ENCODE results near the gene AIF1.
A peak's percentile ranks its signal among the peaks of the same experiment; 100 is the strongest.

The AIF1 gene

DNA sequence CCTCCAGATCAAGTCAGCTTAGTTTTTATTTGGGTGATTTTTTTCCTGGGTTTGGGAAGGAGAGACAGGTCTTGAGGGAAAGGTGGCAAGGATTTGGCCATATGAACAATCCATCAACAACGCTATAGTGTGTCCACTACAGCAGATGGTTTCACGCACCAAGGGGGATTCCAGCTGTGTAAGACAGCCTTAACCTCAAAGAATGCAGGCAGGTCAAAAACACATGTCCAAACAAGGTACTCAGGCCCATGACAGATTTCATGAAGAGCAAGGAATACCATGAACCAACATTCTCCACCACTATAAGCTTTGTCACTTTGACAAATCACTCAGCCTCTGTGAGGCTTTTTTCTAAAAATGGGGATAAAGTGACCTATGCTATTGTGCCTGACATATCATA lies 2.0 kb downstream of the AIF1 start:
- Mint-ChIP-seq H3K9me3 (no peaks in the 10 kb centered on the region), H3K27me3 (no peaks in the 10 kb centered on the region), H3K27ac (ENCODE audit: low read depth) (no peak overlapping the region), H3K4me1 (peaks cover 28% of the 10 kb centered on the region), H3K4me3 (peak overlapping the region; percentile 29), H3K36me3 (ENCODE audit: insufficient read depth) (peaks cover 14% of the 10 kb centered on the region)
- ATAC-seq (replicated peaks; ENCODE audit: extremely low read depth, poor library complexity, severe bottlenecking) (no peak), DNase-seq (ENCODE audit: low spot score in 2 of 2) (no peak)

DNA sequence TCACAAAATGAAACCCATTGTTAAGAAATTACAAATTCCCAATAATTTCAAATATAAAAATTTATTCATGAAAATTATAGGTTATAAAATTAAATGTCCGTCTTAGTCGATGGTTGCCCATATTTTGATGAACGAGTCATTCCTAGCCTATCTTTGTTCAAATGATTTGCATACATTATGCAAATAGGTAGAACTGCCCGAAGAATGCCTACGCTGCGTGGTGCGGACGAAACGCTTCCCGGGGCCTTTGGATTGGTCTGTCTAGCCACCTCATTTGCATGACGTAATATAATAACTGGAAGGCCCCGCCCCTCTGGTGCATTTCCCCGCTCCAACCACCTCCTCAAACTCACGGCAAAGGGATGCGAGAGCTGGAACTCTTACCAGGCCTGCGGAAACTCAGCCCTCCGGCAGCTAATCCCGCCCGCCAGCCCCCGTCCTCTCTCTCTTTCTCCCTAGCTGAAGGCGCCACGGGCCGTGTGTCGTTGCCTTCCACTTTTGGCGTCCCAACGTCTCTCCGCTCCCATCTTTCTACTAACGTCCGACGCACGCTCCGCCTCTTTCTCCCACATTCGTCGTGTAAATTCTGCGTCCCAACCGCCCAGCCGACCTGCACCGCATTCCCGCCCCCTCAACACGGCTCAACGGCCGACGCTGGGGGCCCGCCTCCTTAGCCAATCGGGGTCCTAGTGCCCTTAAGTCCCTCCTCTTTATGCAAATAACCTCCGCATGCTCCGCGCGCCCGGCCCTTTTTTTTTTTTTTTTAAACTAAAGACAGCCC lies 5.0 kb downstream of the AIF1 start:
- Mint-ChIP-seq H3K27me3 (no peaks in the 10 kb centered on the region), H3K4me3 (peak overlapping the region; percentile 80), H3K4me1 (peaks cover 31% of the 10 kb centered on the region), H3K9me3 (no peaks in the 10 kb centered on the region), H3K36me3 (ENCODE audit: insufficient read depth) (peaks cover 39% of the 10 kb centered on the region), H3K27ac (ENCODE audit: low read depth) (peak overlapping the region; percentile 94)
- DNase-seq (ENCODE audit: low spot score in 2 of 2) (peak; percentile 90 to 95), ATAC-seq (replicated peaks; ENCODE audit: extremely low read depth, poor library complexity, severe bottlenecking) (peak; percentile 81)

DNA sequence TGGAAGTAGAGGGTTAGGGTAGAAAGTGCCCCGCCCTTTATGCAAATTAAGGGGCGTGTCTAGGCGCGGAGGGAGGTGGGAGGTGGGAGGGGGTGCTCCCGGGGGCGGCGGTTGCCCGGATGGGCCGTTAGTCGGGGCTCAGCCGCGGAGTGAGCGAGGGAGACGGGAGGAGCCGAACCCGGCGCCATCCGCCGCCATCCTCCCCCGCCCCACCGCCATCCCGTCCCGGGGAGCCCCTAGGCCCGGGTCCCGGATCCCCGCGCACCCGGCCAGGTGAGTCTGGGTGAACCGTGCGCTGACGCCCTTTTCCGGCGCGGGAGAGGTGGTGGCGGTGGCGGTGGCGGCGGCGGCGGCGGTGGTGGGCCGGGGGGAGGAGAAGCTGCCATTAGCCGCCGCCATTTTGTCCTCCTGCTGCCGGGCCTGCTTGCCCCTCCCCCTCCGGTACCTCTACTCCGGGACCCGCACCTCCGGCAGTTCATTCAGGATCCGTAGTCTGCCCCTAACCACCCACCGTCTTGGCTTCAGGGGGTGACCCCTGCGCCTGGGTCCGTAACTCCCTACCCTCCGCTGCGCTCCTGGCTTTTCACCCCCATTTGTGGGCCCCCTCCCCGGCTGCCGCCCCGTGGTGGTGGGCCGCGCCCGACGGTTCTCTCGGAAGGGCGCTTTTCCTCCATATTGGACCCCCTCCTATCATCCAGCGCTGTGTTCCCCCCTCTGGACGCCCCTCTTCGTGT lies 5.7 kb downstream of the AIF1 start, which contains the start of gene PRRC2A:
TSS of gene PRRC2A (plus strand) at position 130 of the 734 bp plus-strand sequence. CDS start 2,075 bp downstream, outside the sequence.
- Mint-ChIP-seq H3K27me3 (no peaks in the 10 kb centered on the region), H3K27ac (ENCODE audit: low read depth) (peak within 1 kb of the TSS; percentile 94), H3K9me3 (no peaks in the 10 kb centered on the region), H3K4me3 (peak within 1 kb of the TSS; percentile 80), H3K36me3 (ENCODE audit: insufficient read depth) (peaks cover 46% of the 10 kb centered on the region), H3K4me1 (peaks cover 23% of the 10 kb centered on the region)
- peak; percentile 18 for ATAC-seq (replicated peaks; ENCODE audit: extremely low read depth, poor library complexity, severe bottlenecking)
- no peak for DNase-seq (ENCODE audit: low spot score in 2 of 2)

DNA sequence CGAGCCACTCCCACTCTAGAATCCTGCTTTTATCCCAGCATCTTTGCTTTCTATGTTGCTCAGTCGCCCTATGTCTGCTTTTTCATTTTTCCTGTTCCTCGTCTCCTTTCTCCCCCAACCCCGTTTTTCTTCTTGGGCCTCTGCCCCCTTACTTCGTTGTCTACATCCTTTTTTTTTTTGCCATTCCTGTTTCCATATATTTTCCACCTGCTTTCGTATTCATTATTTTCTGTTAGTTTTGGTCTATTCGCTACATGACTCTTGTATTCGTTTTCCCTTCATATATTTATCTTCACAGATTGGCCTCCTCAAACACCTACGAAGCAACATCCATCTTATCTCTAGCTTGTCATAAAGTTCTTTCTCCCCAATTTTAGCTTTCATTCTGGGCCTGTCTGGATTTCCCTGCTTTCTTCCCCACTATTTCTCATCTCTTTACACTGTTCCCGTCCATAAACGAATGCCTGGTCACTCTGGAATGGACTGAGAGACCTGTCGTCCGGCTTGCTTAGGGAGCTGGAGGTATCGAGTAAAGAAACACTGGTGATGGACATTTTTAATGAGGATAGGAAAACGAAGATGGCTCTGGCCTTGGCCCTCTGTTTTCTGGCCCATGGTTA lies 6.4 kb downstream of the AIF1 start:
- Mint-ChIP-seq H3K27me3 (no peaks in the 10 kb centered on the region), H3K36me3 (ENCODE audit: insufficient read depth) (peaks cover 52% of the 10 kb centered on the region), H3K27ac (ENCODE audit: low read depth) (peak overlapping the region; percentile 94), H3K4me1 (peaks cover 19% of the 10 kb centered on the region), H3K4me3 (peak overlapping the region; percentile 80), H3K9me3 (no peaks in the 10 kb centered on the region)
- DNase-seq (ENCODE audit: low spot score in 2 of 2), result no peak
- ATAC-seq (replicated peaks; ENCODE audit: extremely low read depth, poor library complexity, severe bottlenecking), result no peak

DNA sequence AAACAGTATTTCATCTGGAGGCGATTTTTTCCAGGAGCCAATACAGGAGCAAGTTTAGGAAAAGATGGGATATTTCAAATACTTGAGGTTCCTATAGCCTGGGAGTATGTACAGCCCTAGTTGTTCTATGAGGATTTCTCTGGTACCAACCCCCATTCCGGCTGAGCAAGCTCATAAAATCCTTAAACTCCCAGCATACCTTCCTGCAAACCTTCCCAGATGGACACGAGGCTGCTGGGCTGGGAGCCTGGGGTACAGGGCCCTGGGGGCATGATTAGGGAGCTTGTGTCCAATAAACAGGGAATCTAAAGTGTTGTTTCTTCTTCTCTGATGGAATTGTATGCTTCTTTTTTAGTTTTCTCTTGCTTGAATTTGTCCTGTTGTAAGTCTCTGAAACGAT lies 7.0 kb downstream of the AIF1 start:
- H3K4me3 Mint-ChIP-seq, result peak overlapping the region; percentile 80
- H3K36me3 Mint-ChIP-seq (ENCODE audit: insufficient read depth), result peaks cover 56% of the 10 kb centered on the region
- H3K27ac Mint-ChIP-seq (ENCODE audit: low read depth), result peak overlapping the region; percentile 94
- no peaks in the 10 kb centered on the region for H3K27me3 Mint-ChIP-seq
- ATAC-seq (replicated peaks; ENCODE audit: extremely low read depth, poor library complexity, severe bottlenecking) (no peak), DNase-seq (ENCODE audit: low spot score in 2 of 2) (no peak)
- H3K9me3 Mint-ChIP-seq, result no peaks in the 10 kb centered on the region
- peaks cover 21% of the 10 kb centered on the region for H3K4me1 Mint-ChIP-seq

DNA sequence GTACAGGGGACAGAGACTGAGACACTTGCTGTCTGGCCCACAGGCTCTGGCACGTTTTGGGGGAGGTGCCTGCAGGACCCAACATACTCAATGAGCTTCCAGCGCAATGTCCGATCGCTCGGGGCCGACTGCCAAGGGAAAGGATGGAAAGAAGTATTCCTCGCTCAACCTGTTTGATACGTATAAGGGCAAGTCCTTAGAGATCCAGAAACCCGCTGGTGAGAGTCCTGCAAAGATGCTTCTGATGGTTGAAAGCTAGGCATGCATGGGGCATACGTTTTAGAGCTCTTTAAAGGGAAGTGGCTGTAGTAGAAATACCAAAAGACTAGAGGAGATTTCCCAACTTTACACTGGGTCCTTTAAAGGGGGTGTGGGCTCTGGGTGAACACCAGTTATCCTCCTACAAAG lies 7.7 kb downstream of the AIF1 start:
- Mint-ChIP-seq H3K27ac (ENCODE audit: low read depth) (peak overlapping the region; percentile 94), H3K27me3 (no peaks in the 10 kb centered on the region), H3K4me3 (no peak overlapping the region), H3K9me3 (no peaks in the 10 kb centered on the region), H3K36me3 (ENCODE audit: insufficient read depth) (peaks cover 63% of the 10 kb centered on the region), H3K4me1 (peaks cover 25% of the 10 kb centered on the region)
- DNase-seq (ENCODE audit: low spot score in 2 of 2) (no peak), ATAC-seq (replicated peaks; ENCODE audit: extremely low read depth, poor library complexity, severe bottlenecking) (no peak)

DNA sequence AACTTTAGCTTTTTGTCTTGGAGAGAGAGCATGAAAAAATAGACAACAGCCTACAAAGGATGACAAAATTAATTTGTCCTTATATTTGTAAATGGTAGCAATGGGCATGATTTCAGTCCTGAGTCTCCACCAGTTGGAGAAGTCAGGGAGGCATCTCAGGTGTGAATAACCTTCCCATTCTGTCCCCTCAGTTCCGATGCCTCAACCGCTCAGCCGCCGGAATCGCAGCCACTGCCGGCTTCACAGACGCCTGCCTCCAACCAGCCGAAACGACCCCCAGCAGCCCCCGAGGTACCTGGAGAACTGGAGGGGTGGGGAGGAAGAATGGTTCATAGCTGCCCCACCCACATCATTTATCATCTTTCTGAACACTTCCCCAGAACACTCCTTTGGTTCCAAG lies 9.0 kb downstream of the AIF1 start:
- no peak for DNase-seq (ENCODE audit: low spot score in 2 of 2)
- no peak for ATAC-seq (replicated peaks; ENCODE audit: extremely low read depth, poor library complexity, severe bottlenecking)
- peaks cover 74% of the 10 kb centered on the region for H3K36me3 Mint-ChIP-seq (ENCODE audit: insufficient read depth)
- no peak overlapping the region for H3K27ac Mint-ChIP-seq (ENCODE audit: low read depth)
- H3K4me3 Mint-ChIP-seq, result no peak overlapping the region
- H3K9me3 Mint-ChIP-seq, result no peaks in the 10 kb centered on the region
- H3K27me3 Mint-ChIP-seq, result no peaks in the 10 kb centered on the region
- peaks cover 31% of the 10 kb centered on the region for H3K4me1 Mint-ChIP-seq

DNA sequence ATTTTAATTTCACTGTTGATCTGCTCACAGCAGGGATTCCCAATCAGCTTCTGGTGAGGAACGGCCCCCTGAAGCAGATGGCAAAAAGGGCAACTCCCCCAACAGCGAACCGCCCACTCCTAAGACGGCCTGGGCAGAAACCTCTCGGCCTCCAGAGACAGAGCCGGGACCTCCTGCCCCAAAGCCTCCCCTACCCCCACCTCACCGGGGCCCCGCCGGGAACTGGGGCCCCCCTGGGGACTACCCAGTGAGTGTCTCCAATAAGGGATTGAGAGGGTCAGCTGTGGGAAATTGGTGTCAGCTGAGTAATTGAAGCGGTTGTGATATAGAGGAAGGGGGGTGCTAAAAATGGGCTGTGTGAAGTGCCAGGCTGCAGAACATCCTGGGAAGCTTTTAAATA lies 11.9 kb downstream of the AIF1 start:
- H3K27me3 Mint-ChIP-seq, result no peaks in the 10 kb centered on the region
- no peak overlapping the region for H3K4me3 Mint-ChIP-seq
- no peaks in the 10 kb centered on the region for H3K9me3 Mint-ChIP-seq
- peak overlapping the region; percentile 33 for H3K27ac Mint-ChIP-seq (ENCODE audit: low read depth)
- ATAC-seq (replicated peaks; ENCODE audit: extremely low read depth, poor library complexity, severe bottlenecking) (no peak), DNase-seq (ENCODE audit: low spot score in 2 of 2) (no peak)
- peaks cover 77% of the 10 kb centered on the region for H3K36me3 Mint-ChIP-seq (ENCODE audit: insufficient read depth)
- H3K4me1 Mint-ChIP-seq, result peaks cover 22% of the 10 kb centered on the region

DNA sequence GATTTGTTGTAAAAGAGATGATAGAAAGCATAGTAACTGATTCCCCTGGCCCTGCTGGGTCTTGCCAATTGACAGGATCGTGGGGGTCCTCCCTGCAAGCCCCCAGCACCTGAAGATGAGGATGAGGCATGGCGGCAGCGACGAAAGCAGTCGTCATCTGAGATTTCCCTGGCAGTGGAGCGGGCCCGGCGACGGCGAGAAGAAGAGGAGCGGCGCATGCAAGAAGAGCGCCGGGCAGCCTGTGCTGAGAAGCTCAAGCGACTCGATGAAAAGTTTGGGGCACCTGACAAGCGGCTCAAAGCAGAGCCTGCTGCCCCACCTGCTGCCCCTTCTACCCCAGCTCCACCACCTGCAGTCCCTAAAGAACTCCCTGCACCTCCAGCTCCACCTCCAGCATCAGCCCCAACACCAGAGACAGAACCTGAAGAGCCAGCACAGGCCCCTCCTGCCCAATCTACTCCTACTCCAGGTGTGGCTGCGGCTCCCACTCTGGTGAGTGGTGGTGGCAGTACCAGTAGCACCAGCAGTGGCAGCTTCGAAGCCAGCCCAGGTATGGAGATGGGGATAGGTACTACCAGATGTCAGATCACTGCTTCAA lies 12.8 kb downstream of the AIF1 start:
- Mint-ChIP-seq H3K27ac (ENCODE audit: low read depth) (peak overlapping the region; percentile 33), H3K9me3 (no peaks in the 10 kb centered on the region), H3K36me3 (ENCODE audit: insufficient read depth) (peaks cover 75% of the 10 kb centered on the region), H3K4me3 (no peak overlapping the region), H3K4me1 (peaks cover 14% of the 10 kb centered on the region), H3K27me3 (no peaks in the 10 kb centered on the region)
- DNase-seq (ENCODE audit: low spot score in 2 of 2) (no peak), ATAC-seq (replicated peaks; ENCODE audit: extremely low read depth, poor library complexity, severe bottlenecking) (no peak)

DNA sequence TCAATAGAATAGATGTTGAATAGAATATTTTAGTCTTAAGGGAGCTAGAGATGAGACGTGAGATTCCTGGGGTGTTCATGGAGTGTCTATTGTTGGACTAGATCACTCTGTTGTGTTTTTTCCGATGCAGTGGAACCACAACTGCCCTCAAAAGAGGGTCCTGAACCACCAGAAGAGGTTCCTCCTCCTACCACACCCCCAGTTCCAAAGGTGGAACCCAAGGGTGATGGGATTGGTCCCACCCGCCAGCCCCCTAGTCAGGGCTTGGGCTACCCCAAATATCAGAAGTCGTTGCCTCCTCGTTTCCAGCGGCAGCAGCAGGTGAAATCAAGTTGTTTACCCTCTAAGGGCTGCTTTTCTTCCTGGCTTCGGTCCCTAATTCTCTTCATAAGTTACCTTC lies 14.0 kb downstream of the AIF1 start:
- H3K9me3 Mint-ChIP-seq, result no peaks in the 10 kb centered on the region
- no peak overlapping the region for H3K27ac Mint-ChIP-seq (ENCODE audit: low read depth)
- H3K27me3 Mint-ChIP-seq, result no peaks in the 10 kb centered on the region
- peaks cover 14% of the 10 kb centered on the region for H3K4me1 Mint-ChIP-seq
- H3K36me3 Mint-ChIP-seq (ENCODE audit: insufficient read depth), result peaks cover 70% of the 10 kb centered on the region
- ATAC-seq (replicated peaks; ENCODE audit: extremely low read depth, poor library complexity, severe bottlenecking) (no peak), DNase-seq (ENCODE audit: low spot score in 2 of 2) (no peak)
- H3K4me3 Mint-ChIP-seq, result no peak overlapping the region

DNA sequence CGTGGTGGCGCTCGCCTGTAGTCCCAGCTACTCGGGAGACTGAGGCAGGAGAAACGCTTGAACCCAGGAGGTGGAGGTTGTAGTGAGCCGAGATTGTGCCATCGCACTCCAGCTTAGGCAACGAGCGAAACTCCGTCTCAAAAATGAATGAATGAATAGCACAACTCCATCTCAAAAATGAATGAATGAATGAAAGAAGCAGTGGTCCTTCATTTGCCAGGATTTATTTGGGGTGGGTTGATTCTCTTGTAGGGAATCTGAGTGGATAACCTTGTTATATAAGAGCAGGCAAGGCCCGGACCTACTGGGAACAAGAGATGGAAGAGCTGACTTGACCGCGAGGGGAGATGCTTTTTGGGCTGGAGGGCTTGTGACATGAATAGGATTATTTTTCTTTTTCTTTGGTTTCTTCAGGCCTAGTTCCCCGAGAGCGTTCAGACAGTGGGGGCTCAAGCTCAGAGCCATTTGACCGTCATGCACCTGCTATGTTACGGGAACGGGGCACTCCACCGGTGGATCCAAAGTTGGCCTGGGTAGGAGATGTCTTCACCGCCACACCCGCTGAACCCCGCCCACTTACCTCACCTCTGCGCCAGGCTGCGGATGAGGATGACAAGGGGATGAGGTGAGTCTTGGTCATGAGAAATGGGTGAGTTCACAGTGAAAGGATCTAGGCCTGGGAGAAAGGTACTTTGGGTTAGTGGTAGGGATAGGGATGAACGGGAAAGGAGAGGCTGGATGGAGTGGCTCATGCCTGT lies 15.3 kb downstream of the AIF1 start:
- H3K4me1 Mint-ChIP-seq, result peaks cover 14% of the 10 kb centered on the region
- no peak overlapping the region for H3K4me3 Mint-ChIP-seq
- no peaks in the 10 kb centered on the region for H3K9me3 Mint-ChIP-seq
- H3K27me3 Mint-ChIP-seq, result no peaks in the 10 kb centered on the region
- H3K27ac Mint-ChIP-seq (ENCODE audit: low read depth), result peak overlapping the region; percentile 73
- H3K36me3 Mint-ChIP-seq (ENCODE audit: insufficient read depth), result peaks cover 67% of the 10 kb centered on the region
- ATAC-seq (replicated peaks; ENCODE audit: extremely low read depth, poor library complexity, severe bottlenecking), result no peak
- no peak for DNase-seq (ENCODE audit: low spot score in 2 of 2)

DNA sequence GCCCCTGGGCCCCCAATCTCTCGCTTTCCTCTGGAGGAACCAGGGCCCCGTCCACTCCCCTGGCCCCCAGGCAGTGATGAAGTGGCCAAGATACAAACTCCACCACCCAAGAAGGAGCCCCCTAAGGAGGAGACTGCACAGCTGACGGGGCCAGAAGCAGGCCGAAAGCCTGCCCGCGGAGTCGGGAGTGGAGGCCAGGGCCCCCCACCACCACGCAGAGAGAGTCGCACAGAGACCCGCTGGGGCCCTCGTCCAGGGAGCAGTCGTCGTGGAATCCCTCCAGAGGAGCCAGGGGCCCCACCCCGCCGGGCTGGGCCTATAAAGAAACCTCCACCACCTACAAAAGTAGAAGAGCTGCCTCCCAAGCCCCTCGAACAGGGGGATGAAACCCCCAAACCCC lies 16.2 kb downstream of the AIF1 start:
- ATAC-seq (replicated peaks; ENCODE audit: extremely low read depth, poor library complexity, severe bottlenecking), result no peak
- Mint-ChIP-seq H3K27ac (ENCODE audit: low read depth) (peak overlapping the region; percentile 73), H3K9me3 (no peaks in the 10 kb centered on the region), H3K27me3 (no peaks in the 10 kb centered on the region), H3K4me3 (no peak overlapping the region), H3K36me3 (ENCODE audit: insufficient read depth) (peaks cover 69% of the 10 kb centered on the region), H3K4me1 (peaks cover 14% of the 10 kb centered on the region)
- no peak for DNase-seq (ENCODE audit: low spot score in 2 of 2)

Data from central memory CD8-positive, alpha-beta T cell (primary cell).